Stimulated activated CD4-positive, alpha-beta T cell treated with anti-CD3 and anti-CD28 coated beads, TNF-alpha, amount 100 ng/mL, for 1 hour (primary cell): ENCODE results near the gene PRR11.
"Not testable (repeated sequence)": the region's sequence is repeated elsewhere in the genome, so short reads cannot be mapped to it uniquely, and the experiment has no call there.

Experiments used
- DNase-seq, 3 donors: peaks; one replicate each; pipeline ENCODE4 v3.0.0-alpha.2; 2020; ENCODE audit warnings: low read depth in 3 of 3, low spot score in 1 of 3

Gene PRR11

DNA sequence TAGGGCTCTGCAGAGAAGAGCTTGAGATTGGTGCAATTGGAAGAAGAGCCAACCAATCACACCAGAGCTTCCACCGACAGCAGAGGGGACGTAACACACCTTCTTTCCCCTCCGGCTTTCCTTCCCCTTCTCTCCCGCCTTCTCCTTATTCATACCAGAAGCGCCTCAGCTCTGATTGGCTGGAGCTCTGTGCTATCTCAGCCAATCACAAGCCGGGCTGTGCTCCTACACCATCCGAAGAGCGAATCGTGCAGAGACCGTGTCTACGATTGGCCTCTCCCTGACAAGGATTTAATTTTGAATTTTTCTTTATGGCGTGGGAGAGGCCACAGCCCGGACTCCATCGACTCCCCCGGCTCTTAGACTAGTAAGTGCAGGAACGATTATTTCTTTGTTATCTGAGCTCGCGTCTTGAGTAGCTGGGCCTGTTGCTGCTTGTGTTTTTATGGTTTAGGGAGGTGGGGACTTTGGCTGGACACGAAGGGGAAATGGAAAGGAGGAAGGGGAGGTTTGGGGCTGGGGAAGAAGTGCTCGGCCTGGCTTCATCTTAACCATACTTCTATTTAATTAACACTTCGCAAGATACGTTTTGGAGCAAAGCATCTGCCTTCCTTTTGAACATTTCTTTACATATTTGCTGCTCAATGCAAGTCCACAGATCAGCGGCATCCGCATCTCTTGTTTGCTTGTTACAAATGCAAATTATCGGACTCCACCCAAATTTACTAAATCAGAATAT is at the start of gene PRR11:
TSS of gene PRR11 (plus strand) at position 308 of the 739 bp plus-strand sequence. CDS start 14,007 bp downstream, outside the sequence.
- peak; percentile 63 to 92 (median 88) for DNase-seq

DNA sequence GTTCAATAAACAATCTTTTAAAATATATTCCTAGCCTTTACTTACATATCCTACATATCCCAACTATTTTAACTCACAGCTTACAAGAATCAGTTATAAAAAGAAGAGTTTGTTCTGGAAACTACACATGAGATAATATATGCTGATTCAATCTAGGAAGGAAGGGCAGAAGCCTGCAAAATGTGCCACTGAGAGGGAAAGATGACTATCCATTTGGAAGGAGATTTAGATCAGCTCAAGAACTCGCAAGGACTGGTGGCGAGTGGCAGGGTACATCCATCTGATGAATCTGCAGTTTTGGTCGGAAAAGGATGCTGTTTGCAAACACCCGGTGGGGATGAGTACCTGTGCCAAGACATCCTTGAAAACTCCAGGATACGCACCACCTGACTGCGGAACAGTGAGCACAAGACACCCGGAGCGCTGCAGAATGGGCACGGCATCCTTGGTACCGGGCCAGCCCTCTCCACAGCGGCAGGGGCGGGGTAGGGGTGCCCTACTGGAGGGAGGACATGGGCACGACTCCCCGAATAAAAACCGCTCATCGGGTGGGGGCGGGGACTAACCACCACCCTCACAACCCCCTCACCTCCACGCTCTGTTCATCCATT is 49.6 kb upstream of the PRR11 start:
- DNase-seq: peak; percentile 38 to 45 (median 41)

GRCh38 chr17:59106463-59107305 is 48.9 kb upstream of the PRR11 start, which contains the start of gene TRIM37:
Gene TRIM37, minus strand, starts transcription at chr17:59106880. Its CDS starts 419 bp downstream, at chr17:59106461.
- DNase-seq: peak; percentile 96 to 99 (median 98)

GRCh38 chr17:59107306-59107670 is 48.3 kb upstream of the PRR11 start:
- no peak for DNase-seq

GRCh38 chr17:59108400-59109102 is 47.0 kb upstream of the PRR11 start:
- DNase-seq: no peak

GRCh38 chr17:59110973-59111372 is 44.6 kb upstream of the PRR11 start:
- DNase-seq: no peak

- DNase-seq: no peak
These were observed 44.0 kb upstream of the PRR11 start for GRCh38 chr17:59111539-59111938.

DNA sequence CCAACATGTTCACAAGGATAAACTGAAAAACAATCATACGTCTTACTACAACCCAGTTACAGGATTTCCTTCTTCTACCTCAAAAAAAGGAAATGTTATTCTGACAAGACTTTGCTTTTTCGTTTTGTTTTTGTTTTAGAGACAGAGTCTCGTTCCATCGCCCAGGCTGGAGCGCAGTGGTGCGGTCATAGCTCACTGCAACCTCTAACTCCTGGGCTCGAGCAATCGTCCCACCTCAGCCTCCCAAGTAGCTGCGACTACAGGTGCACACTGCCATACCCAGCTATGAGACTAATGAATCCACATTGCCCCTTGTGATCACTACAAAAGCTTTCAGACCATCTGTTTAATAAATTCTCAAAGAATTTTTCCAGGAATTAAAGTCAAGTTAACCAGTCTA is 40.1 kb upstream of the PRR11 start:
- no peak for DNase-seq

DNA sequence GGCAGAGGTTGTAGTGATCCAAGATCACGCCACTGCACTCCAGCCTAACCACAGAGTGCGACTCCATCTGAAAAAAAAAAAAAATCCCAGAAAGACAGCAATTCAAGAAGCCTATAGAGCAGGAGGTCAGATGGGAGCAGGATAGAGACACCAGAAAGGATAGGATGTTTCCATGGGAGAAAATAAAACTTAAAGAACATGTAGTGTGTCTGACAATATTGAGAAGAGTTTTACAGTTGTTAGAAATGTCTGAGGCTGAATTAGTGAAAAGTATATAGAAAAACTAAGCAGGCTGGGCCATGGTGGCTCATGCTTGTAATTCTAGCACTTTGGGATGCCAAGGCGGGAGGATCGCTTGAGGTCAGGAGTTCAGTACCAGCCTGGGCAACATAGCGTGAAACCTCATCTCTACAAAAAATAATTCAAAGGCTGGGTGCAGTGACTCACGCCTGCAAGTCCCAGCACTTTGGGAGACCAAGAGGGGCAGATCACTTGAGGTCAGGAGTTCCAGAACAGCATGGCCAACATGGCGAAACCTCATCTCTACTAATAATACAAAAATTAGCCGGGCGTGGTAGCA is 33.6 kb upstream of the PRR11 start:
- DNase-seq: no peak

GRCh38 chr17:59124665-59125064 is 30.9 kb upstream of the PRR11 start:
- no peak for DNase-seq

GRCh38 chr17:59126809-59127417 is 28.6 kb upstream of the PRR11 start:
- DNase-seq: no peak

- no peak for DNase-seq
These were observed 25.7 kb upstream of the PRR11 start for GRCh38 chr17:59129814-59130213.

- DNase-seq: no peak
These were observed 24.4 kb upstream of the PRR11 start for GRCh38 chr17:59131131-59131530.

- DNase-seq: not testable (repeated sequence)
These were observed 17.2 kb upstream of the PRR11 start for GRCh38 chr17:59138339-59138738.

GRCh38 chr17:59139939-59140338 is 15.6 kb upstream of the PRR11 start:
- DNase-seq: no peak

GRCh38 chr17:59141860-59142259 is 13.7 kb upstream of the PRR11 start:
- no peak for DNase-seq

DNA sequence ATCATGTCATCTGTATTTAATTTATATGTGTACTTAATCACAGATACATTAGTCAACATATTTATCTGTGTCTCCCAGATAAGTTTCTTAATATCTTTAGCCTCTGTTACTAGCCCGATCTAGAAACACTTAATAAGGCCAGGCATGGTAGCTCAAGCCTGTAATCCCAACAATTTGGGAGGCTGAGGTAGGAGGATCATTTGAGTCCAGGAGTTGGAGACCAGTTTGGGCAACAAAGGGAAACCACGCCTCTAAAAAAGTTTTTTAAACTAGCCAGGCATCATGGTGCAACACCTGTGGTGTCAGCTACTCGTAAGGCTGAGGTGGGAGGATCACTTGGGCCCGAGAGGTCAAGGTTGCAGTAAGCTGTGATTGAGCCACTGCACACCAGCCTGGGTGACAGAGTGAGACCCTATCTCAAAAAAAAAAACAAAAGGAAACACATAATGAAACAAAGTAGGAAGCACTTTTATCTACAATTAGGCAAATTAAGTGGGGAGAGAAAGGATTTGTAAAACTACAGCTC is 9.9 kb upstream of the PRR11 start:
- no peak for DNase-seq

GRCh38 chr17:59149051-59149450 is 6.5 kb upstream of the PRR11 start:
- DNase-seq: no peak

GRCh38 chr17:59149841-59150511 is 5.6 kb upstream of the PRR11 start:
- DNase-seq: no peak

DNA sequence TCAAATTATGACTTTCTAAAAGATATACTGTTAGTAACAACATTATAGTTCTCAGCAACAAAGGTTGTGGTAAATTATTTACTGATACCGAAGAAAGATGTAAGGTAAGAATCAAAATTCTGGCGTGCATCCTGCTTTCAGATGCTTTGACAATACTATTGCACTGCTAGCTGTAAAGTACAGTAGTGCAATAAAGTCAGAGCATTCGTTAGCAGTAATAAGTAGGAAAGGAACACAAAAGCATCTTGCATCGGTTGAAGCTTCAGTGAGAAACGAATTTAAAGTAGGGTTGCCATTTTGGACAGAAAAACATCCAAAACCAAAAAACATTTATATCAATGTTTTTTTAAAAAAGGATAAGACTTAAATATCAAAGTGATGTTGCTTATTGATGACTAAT is 4.5 kb upstream of the PRR11 start:
- no peak for DNase-seq
